Epidermal melanocyte (primary cell): ENCODE results near the gene GAL3ST3.
"Not testable (repeated sequence)": the region's sequence is repeated elsewhere in the genome, so short reads cannot be mapped to it uniquely, and the experiment has no call there.

Source experiments
- DNase-seq: peaks from one replicate; pipeline ENCODE4 v3.0.0; 2011; ENCODE audit warnings: low spot score; ENCODE audit not compliant: insufficient read length

Gene GAL3ST3

DNA sequence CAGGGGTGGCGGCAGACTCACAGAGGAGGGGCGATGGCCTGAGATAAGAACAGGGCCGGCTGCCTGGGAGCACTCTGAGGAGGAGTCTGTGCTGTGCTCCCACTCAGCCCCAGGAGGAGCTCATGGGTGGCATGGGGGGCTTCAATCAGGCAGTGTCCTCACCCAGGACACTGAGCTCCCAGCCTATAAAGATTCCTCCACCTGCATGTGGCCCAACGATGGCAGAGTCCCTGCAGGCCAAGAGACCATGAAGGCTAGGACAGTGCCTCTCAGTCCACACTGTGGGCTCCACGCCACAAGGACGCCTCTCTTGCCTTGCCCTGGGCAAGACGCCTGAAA, 35.2 kb downstream of the GAL3ST3 start:
- DNase-seq: no peak

DNA sequence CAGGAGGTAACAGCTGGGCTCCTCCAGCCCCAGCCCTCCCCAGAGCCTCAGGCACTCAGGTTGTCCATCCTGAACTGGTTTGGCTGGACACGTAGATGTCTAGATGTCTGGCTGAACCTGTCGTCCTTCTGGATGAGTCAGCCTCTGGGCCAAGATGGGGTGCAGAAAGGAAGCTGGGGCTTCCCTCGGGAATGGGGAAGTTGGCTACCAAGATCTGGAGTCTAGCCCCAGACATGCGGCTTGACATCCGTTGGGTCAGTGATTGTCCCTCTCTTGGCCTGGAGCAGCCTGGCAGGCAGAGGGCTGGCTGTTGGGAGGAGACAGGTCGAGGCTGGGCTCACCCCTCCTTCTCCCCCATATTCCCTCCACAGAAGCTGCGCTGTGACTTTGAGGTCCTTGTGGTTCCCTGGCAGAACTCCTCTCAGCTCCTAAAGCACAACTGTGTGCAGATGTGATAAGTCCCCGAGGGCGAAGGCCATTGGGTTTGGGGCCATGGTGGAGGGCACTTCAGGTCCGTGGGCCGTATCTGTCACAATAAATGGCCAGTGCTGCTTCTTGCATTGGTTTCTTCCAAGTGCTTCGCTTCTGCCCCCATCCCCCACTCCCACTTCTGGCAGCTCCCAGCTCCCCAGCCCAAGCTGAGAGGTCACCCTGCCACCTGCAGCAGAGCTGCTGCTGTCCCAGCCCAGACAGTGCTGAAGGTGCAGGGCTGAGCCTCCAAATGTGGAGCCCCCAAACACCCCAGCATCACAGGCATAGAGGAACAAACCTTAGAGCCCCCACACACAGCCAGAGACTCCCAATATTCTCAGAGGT, 35.8 kb downstream of the GAL3ST3 start:
- no peak for DNase-seq

DNA sequence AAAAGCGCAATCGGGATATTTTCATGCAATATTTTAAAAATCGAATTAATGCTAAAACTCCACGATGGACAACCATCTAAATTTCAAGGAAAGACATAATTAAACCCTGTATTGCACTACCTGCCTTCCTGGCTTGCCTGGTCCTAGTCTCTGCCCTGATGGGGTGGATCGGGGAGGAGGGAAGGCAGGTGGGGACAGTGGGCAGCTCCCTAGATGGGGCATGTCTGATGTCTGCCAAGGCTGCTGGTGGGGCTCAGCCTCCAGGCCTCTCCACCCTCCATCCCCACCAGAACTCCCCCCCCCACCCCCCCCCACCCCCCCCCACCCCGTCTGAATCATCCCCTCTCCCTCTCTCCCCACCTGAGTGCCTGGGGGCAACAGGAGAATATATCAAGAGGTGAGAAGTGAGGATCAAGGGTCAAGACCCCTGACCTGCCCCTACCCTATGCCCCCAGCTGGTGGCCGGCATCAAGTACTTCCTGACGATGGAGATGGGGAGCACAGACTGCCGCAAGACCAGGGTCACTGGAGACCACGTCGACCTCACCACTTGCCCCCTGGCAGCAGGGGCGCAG, 36.5 kb downstream of the GAL3ST3 start:
- DNase-seq: no peak

DNA sequence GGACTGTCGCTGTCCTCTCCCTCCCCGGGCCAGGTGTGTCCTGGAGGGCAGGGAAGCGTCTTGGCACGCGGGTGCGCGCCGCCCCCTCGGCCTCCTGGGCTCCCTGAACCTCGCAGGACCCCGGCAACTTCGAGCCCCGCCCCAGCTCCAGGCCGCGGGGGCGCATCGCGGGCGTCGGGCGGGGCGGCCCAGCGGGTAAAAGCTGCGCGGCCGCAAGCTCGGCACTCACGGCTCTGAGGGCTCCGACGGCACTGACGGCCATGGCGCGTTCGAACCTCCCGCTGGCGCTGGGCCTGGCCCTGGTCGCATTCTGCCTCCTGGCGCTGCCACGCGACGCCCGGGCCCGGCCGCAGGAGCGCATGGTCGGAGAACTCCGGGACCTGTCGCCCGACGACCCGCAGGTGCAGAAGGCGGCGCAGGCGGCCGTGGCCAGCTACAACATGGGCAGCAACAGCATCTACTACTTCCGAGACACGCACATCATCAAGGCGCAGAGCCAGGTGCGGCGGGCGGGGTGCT, 37.1 kb downstream of the GAL3ST3 start, which contains the start of gene CST6:
Gene CST6 (plus strand): TSS at position 224 of the 519 bp plus-strand sequence. CDS start 37 bp downstream, at position 261.
- DNase-seq: no peak

DNA sequence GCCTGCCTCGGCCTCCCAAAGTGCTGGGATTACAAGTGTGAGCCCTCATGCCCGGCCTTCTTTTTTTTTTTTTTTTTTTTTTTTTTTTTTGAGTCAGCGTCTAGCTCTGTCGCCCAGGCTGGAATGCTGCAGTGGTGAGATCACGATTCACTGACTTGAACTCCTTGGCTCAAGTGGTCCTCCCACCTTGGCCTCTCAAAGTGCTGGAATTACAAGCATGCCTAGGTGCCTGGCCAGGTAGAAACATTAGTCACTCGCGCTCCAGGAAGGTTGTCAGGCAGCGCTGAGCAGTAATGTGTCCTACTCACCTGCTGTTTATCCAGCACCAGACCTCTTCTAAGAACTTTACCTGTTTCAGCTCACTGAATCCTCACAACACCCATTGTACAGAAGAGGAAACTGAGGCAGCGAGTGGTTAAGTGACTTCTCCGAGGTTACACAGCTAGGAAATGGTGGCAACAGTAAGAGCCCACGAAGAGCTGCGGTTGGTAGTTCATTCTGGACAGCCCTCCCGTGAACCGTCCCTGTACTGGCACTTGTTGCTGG, 37.6 kb downstream of the GAL3ST3 start:
- DNase-seq: no peak

DNA sequence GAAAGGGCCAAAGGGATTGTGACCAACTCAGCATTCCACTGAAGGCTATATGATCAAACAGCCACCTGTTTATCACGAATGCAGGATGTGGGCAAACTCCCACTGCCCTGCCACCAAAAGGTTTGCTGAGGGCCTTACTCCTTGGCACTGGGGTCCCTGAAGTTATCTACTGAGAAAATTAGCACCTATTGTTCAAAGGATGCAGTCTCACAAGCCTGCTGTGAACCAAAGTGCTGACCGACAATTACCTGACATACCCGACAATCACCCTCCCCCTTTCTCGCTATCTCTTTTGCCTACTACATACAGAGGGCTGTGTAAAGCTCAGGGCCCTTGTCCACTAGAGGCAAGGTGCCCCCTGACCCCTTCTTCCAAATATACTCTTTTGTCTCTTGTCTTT, 38.9 kb downstream of the GAL3ST3 start:
- not testable (repeated sequence) for DNase-seq

DNA sequence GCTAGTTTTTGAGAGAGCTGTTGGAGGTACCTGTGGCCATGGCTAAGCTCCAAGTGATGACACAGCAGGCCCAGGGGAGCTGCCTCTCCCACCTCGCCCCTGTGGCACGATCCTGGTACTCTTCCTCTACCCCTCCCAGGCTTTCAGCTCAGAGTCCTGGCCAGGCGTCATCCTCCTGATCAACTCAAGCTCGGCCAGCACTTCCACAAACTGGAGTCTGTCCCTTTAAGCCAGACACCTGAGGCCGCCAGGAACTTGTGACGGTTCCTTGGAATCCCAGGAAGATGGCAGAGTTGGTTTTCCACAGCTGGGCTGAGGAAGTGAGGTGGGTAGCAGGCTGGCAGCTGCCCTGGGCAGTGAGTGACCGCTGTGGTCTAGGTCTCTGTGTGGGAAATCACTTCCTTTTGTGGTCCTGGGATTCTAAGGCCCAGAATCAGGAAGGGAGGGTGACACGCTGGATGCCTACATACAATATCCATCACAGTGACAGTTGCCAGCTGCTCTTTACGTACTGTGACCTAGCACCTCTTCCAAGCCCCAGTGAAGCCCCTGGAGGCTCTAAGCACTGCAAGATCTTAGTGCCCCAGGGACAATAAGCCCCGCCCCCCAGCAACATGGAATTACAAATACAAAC, 40.4 kb downstream of the GAL3ST3 start:
- DNase-seq: no peak

DNA sequence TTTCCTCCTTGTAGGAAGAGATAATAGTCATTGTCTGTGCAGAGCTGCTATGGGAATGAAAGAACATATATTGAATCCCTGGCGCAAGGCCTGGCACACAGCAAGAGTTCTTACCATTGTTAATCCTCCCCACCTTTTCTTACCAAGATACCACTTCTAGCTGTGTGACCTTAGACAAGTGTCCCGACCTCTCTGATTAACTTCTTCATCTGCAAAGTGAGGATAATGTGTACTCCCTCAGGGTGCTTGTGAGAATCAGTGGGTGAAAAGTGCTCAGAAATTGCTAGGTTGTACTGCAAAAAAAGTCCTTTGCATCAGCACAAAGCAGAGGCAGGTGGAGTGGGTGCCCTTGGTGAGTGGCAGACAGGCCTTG, 40.9 kb downstream of the GAL3ST3 start:
- DNase-seq: no peak

DNA sequence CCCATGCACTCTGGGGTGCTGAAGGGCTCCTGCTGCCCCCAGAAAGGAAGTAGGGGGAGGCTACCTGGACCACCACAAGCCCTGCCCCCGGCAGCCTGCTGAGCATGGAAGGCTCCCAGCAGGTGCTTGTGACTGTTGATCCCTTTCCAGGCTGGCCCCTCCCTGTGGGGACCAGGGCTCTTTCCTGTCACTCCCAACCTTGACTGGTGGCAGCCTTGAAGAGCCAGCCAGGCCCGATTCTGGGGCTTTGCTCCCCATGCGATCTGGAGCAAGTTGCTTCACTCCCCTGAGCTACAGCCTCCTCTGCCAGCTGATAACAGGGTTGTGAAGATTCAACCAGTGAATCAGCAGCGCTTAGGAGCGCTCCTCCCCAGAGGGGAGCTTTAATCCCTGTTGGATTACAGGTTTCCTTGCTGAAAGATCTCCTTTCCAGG, 41.7 kb downstream of the GAL3ST3 start:
- no peak for DNase-seq

DNA sequence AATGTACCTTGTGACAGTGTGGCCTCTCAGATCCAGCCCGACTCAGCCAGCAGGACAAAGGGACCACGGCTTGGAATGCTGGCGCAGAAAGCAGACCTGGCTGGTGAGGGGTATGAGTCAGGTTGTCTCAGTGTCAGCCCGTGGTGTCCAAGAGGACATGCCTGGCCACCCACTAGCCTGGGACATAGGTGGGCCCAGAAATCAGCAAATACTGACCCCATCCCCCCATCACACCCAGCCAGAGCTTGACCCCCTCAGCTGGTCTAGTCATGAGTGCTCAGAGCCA, 42.1 kb downstream of the GAL3ST3 start:
- DNase-seq: no peak

DNA sequence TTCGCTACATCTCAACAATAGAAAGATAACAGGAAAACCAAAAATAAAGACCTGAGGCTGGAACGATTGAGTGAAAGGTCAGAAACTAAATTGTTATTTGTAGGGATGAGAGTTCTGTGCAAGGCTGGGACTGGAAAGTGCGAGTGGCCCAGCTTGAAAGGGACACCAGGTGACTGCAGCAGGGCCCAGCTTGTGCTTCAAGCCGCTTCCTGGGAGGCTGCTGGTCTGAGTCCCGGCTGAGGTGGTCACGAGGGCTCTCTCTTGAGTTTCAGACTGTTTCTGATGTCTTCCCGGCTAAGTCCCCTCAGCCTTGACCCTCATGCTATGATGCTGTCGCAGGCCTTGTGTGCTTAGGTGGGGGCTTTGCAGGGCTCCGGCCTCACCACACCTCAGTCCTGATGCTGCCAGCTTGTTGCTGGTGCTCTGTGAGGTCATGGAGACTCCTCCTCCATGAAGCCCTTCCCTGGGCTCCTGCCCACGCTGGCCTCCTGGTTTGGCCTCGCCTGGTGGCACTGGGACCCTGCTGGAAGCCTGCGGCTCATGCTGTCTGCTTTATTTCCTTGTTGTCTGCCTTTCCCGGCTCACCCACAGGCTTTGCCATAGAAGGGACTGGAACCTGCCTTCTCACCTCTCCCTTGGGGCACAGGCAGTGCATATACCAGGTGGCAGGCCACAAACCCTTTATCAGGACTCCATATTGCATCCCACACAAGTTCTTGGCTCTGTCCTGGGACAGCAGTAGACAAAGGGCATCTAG, 42.6 kb downstream of the GAL3ST3 start:
- DNase-seq: no peak

DNA sequence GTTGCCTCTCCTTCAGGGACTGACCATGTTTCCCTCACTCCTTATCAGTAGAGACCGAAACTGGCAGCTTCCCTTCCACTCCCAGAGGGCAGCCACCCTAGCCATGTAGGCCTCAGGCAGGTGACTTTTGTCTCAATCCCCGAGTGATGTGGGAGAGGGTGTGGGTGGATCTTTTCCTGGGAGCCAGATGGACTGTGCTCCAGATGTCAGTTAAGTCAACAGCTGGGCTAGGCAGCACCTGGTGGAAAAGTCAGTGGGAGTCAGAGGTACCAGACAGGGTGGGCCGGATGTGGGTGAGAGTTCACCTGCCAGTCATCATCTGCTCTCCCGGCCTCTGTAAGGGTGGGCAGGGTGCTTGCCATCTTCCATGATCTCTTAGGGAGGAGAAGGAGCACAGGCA, 44.8 kb downstream of the GAL3ST3 start:
- no peak for DNase-seq

DNA sequence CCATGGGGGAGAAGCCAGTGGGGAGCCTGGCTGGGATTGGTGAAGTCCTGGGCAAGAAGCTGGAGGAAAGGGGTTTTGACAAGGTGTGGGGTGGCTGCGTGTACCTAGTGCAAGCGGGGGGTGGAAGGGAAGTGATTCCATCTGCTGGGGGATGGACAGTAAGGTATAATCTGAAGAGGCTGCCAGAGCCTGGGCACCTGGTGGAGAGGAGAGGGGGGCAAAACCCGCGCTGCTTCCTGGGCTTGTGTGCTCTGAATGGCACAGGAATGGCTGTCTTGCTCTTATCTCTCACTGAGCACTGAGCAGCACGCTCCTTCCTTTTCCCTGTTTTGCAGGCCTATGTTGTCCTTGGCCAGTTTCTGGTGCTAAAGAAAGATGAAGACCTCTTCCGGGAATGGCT, 45.7 kb downstream of the GAL3ST3 start:
- DNase-seq: no peak

DNA sequence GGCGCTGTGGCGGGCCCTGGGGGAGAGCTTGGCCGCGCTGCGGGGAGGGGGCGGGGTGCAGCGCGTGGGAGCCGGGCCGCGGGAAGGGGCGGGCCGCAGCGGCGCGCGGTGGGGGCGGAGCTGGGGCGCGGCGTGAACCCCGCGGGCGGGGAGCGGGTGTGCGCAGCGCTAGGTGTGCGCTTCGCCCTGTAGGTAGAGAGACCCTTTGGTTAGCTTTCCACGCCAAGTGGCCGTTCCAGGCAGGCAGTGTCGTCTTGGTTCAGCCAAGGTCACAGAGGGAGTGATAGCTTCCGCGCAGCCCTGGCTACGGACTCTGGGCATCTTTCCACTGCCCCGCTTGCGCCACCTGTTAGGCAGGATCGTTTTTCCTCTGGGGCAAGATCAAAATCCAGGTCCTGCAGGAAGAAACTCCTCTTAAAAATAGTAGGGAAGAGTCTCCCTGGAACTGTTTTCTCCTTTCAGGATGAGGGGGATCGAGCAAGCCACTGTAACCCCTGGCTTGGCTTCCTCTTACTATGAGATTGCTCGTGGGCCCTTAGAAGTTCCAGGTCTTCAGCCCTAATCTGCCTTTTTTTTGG, 46.2 kb downstream of the GAL3ST3 start:
- no peak for DNase-seq

DNA sequence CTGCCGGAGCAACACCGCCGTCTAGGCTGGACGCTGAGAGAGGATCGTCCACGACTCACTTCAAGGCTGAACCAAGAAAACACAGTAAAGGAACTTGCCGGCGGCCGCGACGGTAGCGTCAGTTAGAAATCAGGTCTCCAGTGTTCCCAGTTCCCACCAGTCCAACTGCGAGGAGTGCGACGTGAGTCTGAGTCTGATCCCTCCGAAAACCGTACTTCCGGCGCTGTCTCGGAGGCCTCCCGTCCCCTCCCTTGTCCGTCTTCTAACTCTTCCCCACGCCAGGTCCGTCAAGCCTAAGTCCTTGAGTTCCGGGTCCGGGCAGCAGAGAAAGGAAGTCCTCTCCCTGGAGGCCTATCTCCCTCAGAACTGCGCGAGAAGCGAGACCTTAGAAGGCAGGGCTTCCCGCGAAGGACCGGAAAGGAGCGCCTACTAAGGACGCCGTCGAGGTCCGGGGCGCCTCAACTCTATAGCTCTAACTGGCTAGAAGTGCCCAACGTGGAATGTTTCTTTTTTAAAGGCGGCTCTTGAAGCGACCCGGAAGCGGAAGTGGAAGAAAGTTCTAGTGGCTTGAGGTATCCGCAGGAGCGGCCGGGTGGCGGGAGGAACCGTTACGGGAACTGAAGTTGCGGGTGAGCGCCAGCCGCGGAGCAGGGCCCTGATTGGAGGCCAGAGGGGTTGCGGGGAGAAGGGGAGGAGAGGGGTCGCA, 46.9 kb downstream of the GAL3ST3 start, which contains the start of the genes BANF1 and EIF1AD:
Gene BANF1 (plus strand): TSS at position 562 of the 706 bp plus-strand sequence. CDS start 748 bp downstream, outside the sequence.
Gene EIF1AD (minus strand): TSS at position 216 of the 706 bp plus-strand sequence. CDS start 1,768 bp downstream, outside the sequence.
- DNase-seq: peak; percentile 95

DNA sequence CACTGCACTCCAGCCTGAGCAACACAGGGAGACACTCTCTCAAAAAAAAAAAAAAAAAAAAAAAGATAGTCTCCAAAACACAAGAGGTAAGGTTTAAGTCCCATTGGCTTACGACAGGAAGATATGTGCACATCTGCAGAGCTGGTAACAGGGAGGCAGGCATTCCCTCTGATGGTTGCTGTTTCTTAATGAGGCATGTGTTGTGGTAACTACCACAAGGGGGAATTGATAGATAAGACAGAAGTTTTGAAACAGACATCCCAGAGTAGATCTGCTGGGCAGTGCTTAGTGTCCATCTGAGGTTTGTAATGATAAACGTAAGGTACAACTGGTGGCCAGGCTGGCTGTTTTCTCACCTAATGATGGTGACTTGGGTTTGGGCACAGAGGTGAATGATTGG, 51.7 kb downstream of the GAL3ST3 start:
- DNase-seq: no peak

DNA sequence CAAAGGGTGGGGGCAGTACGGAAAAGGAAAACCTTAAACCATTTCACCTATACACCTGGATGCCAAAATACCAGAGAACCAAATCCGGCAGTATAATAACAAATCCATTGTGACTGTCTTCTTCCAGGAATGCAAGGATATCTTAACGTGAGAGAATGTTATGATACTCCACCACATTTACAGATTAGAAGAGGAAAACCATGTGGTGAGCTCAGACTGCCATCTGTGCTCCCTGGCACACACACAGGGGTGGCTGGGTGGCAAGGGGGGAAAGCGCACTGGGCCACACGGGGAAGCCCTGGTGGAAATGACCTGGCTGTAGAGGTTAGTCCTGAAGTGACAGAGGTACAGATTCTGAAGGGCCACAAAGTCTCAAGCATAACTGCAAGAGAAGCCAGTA, 56.9 kb downstream of the GAL3ST3 start:
- no peak for DNase-seq
